ENCODE measurements around the gene NUDCD3. TPM values are rescaled to one million over a fixed set of nuclear protein-coding genes. Genes with fewer than 3 reads are reported as not detected.

Gene NUDCD3
- total RNA-seq, 1 donor from 2014 or later: 35.4 TPM

- Mint-ChIP-seq H3K4me1 (peaks cover 2% of the 10 kb centered on the region), H3K36me3 (peaks cover 21% of the 10 kb centered on the region), H3K9me3 (no peaks in the 10 kb centered on the region), H3K27me3 (ENCODE audit: insufficient read depth, low read depth) (no peaks in the 10 kb centered on the region), H3K4me3 (no peak overlapping the region), H3K27ac (no peak overlapping the region)
- Histone ChIP-seq H3K79me2 (ENCODE audit: low read depth) (peaks cover 71% of the 10 kb centered on the region), H3K4me3 (no peak overlapping the region), H3F3A (ENCODE audit: low read depth) (no peaks in the 10 kb centered on the region), H2AFZ (replicated peaks) (no peak overlapping the region), H3K36me3 (no peaks in the 10 kb centered on the region), H3K9ac (no peak overlapping the region), H3K9me3 (ENCODE audit: low read depth) (no peaks in the 10 kb centered on the region), H3K27me3 (no peaks in the 10 kb centered on the region), H3K4me1 (no peaks in the 10 kb centered on the region), H4K20me1 (ENCODE audit: low read depth) (peaks cover 21% of the 10 kb centered on the region), H3K4me2 (no peak overlapping the region), H3K27ac (no peak overlapping the region)
- no peak for TF ChIP-seq EZH2phosphoT487 (IDR thresholded peaks at IDR 0.05)
- TF ChIP-seq EZH2 (IDR thresholded peaks at IDR 0.05): no peak
- TF ChIP-seq, protein P1, sequence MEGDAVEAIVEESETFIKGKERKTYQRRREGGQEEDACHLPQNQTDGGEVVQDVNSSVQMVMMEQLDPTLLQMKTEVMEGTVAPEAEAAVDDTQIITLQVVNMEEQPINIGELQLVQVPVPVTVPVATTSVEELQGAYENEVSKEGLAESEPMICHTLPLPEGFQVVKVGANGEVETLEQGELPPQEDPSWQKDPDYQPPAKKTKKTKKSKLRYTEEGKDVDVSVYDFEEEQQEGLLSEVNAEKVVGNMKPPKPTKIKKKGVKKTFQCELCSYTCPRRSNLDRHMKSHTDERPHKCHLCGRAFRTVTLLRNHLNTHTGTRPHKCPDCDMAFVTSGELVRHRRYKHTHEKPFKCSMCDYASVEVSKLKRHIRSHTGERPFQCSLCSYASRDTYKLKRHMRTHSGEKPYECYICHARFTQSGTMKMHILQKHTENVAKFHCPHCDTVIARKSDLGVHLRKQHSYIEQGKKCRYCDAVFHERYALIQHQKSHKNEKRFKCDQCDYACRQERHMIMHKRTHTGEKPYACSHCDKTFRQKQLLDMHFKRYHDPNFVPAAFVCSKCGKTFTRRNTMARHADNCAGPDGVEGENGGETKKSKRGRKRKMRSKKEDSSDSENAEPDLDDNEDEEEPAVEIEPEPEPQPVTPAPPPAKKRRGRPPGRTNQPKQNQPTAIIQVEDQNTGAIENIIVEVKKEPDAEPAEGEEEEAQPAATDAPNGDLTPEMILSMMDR (IDR thresholded peaks at IDR 0.05): no peak
- no peak for DNase-seq (ENCODE audit: low spot score)
These were observed 41.4 kb downstream of the NUDCD3 start for GRCh38 chr7:44448922-44449583.

DNA sequence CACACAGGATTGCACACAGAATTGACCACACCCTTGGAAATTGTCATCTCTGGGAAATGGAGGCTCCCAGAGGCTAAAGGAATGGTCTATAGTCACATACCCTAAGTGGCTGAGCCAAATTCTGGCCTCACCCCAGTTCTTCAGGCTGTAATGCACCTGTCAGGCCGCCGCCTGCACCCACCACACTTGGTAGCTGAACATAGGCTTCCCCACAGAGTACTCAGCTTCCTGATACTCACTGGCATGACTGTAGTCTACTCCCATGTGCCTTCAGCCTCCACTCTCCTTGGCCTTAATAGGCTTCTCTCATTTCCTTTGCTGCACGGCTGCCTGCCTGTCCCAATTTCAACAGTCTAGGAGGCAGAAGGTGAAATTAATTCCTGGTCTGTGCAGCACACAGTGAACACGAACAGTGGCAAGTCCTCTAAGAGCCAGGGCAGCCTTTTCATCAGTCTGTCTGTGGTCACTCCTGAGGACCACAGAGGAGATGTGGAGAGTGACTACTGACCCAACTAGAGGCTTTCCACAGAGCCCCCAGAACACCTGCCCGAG, 42.5 kb downstream of the NUDCD3 start:
- Histone ChIP-seq H3K4me1 (no peaks in the 10 kb centered on the region), H3K27ac (no peak overlapping the region), H2AFZ (replicated peaks) (no peak overlapping the region), H3K9me3 (ENCODE audit: low read depth) (no peaks in the 10 kb centered on the region), H3K9ac (no peak overlapping the region), H3F3A (ENCODE audit: low read depth) (no peaks in the 10 kb centered on the region), H3K4me3 (no peak overlapping the region), H3K4me2 (no peak overlapping the region), H4K20me1 (ENCODE audit: low read depth) (peaks cover 21% of the 10 kb centered on the region), H3K36me3 (no peaks in the 10 kb centered on the region), H3K79me2 (ENCODE audit: low read depth) (peaks cover 78% of the 10 kb centered on the region), H3K27me3 (no peaks in the 10 kb centered on the region)
- no peak overlapping the region for H3K4me3 Mint-ChIP-seq
- peaks cover 2% of the 10 kb centered on the region for H3K27me3 Mint-ChIP-seq (ENCODE audit: insufficient read depth, low read depth)
- DNase-seq (ENCODE audit: low spot score): no peak
- H3K27ac Mint-ChIP-seq: no peak overlapping the region
- H3K9me3 Mint-ChIP-seq: no peaks in the 10 kb centered on the region
- H3K4me1 Mint-ChIP-seq: peaks cover 2% of the 10 kb centered on the region
- TF ChIP-seq, protein P1 (IDR thresholded peaks at IDR 0.05): no peak
- TF ChIP-seq EZH2phosphoT487 (IDR thresholded peaks at IDR 0.05) (no peak), EZH2 (IDR thresholded peaks at IDR 0.05) (no peak)
- H3K36me3 Mint-ChIP-seq: peaks cover 19% of the 10 kb centered on the region

- Mint-ChIP-seq H3K9me3 (no peaks in the 10 kb centered on the region), H3K4me3 (no peak overlapping the region), H3K4me1 (peaks cover 2% of the 10 kb centered on the region), H3K27ac (peak overlapping the region; percentile 40), H3K36me3 (peaks cover 19% of the 10 kb centered on the region), H3K27me3 (ENCODE audit: insufficient read depth, low read depth) (peaks cover 2% of the 10 kb centered on the region)
- Histone ChIP-seq H3F3A (ENCODE audit: low read depth) (no peaks in the 10 kb centered on the region), H3K27ac (no peak overlapping the region), H3K36me3 (no peaks in the 10 kb centered on the region), H4K20me1 (ENCODE audit: low read depth) (peaks cover 20% of the 10 kb centered on the region), H3K4me3 (no peak overlapping the region), H2AFZ (replicated peaks) (no peak overlapping the region), H3K9me3 (ENCODE audit: low read depth) (no peaks in the 10 kb centered on the region), H3K4me1 (no peaks in the 10 kb centered on the region), H3K79me2 (ENCODE audit: low read depth) (peaks cover 69% of the 10 kb centered on the region), H3K4me2 (no peak overlapping the region), H3K27me3 (no peaks in the 10 kb centered on the region), H3K9ac (no peak overlapping the region)
- TF ChIP-seq EZH2phosphoT487 (IDR thresholded peaks at IDR 0.05) (no peak), EZH2 (IDR thresholded peaks at IDR 0.05) (no peak)
- TF ChIP-seq, protein P1 (IDR thresholded peaks at IDR 0.05): no peak
- no peak for DNase-seq (ENCODE audit: low spot score)
These were observed 44.3 kb downstream of the NUDCD3 start for GRCh38 chr7:44445986-44446671.
